Uterus (tissue), 4 donors: ENCODE measurements around the gene TOR2A. TPM values are rescaled to one million over a fixed set of nuclear protein-coding genes. Genes with fewer than 3 reads are reported as not detected.
A peak's percentile ranks its signal among the peaks of the same experiment; 100 is the strongest.

Experiments
- DNase-seq, 2 donors: peaks; one replicate each; pipeline ENCODE4 v3.0.0-alpha.2; 2019 to 2020
- H3K27ac ChIP-seq, 2 donors: fragments of 200-600 bp; sonication (generic); 1 replicate in 1 of 2; 2 replicates in 1 of 2; pipeline ENCODE4 v1.5.1; 2016 to 2018
- H3K27me3 ChIP-seq, 2 donors: fragments of 200-600 bp; sonication (generic); one replicate each; pipeline ENCODE4 v1.5.1; 2018 to 2019; ENCODE audit warnings: control low read depth in 1 of 2
- H3K36me3 ChIP-seq, 2 donors: fragments of 200-600 bp; sonication (generic); one replicate each; pipeline ENCODE4 v1.5.1; 2019; ENCODE audit warnings: control low read depth in 1 of 2
- H3K4me1 ChIP-seq, 2 donors: fragments of 200-600 bp; sonication (generic); one replicate each; pipeline ENCODE4 v1.5.1; 2018 to 2019; ENCODE audit warnings: control low read depth in 1 of 2
- H3K4me3 ChIP-seq, 2 donors: fragments of 200-600 bp; sonication (generic); 1 replicate in 1 of 2; 2 replicates in 1 of 2; pipeline ENCODE4 v1.5.1; 2018 to 2019; ENCODE audit warnings: mild to moderate bottlenecking in 1 of 2
- H3K9me3 ChIP-seq, 2 donors: fragments of 200-600 bp; sonication (generic); one replicate each; pipeline ENCODE4 v1.5.1; 2019; ENCODE audit warnings: control low read depth in 1 of 2
- POLR2A ChIP-seq, 2 donors: fragments of 450-650 bp; IDR thresholded peaks; one replicate each; pipeline ENCODE4 v1.6.1; 2016; ENCODE audit warnings: antibody characterized with exemption in 2 of 2, mild to moderate bottlenecking in 1 of 2, moderate library complexity in 1 of 2
- intact Hi-C: fragments of 100-400 bp; cut with DNase I; formaldehyde crosslinking; loops from one replicate; pipeline ENCODE4 v1.15.1; 2023; ENCODE audit warnings: low total_unique reads
- total RNA-seq, 4 donors: library from RNA; depleted of rRNA in 3 of 4; stranded (reverse); fragments of >200 nt in 3 of 4; gene quantifications; one replicate each; pipeline versions ENCODE4 v1.1.0 to v1.2.4, GENCODE V29; 2014 to 2023
- TF ChIP-seq, protein P1 (sequence below), 4 experiments: fragments of 200-600 bp in 2 of 4; fragments of 450-650 bp in 2 of 4; sonication (generic) in 2 of 4; IDR thresholded peaks; one replicate each; pipeline ENCODE4 v1.5.1; 2016 to 2019; ENCODE audit warnings: antibody characterized with exemption in 4 of 4, mild to moderate bottlenecking in 2 of 4, moderate library complexity in 1 of 4
- donor health status: DM: yes; HTN: yes; CAD: no.

The TOR2A gene
- total RNA-seq, 4 donors from 2014 or later = 2.0 to 73.8 (median 7.0) TPM

DNA sequence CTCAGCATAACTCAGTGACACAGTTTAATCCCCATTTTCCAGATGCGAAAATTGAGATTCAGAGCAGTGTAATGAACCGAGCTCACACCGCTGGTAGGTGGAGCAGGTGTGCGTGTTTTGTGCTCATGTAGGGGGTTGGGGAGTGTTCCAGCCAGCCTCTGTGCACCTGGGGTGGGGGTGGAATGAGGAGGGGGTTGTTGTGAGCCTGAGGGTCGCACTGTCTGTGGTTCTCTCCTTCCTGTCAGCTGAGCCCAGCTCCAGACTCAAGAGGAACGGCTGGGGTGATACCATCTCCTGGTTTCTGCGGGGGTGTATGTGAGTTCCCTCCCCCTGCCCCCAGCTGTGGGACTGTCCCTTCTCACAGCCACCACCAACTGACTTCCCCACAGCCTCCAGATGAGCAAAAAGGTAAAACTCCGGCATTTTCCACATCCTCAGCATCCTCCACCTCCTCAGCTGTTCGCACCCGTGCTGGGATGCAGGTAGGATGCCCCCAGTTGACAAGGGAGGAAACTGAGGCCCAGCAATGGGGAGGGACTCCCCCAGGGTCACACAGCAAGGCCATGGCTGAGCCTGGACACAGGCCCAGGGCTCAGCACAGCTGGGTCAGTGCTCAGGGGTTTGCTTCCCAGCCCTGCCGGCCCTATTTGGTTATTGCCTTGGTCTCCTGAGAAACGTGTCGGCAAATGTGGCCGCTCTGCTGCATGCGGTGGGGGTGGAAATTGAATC is 41.3 kb upstream of the TOR2A start:
- Histone ChIP-seq H3K27me3 (no peaks in the 10 kb centered on the region), H3K4me3 (no peak overlapping the region), H3K9me3 (no peaks in the 10 kb centered on the region), H3K36me3 (no peaks in the 10 kb centered on the region), H3K27ac (no peak overlapping the region), H3K4me1 (no peaks in the 10 kb centered on the region)
- TF ChIP-seq, protein P1, sequence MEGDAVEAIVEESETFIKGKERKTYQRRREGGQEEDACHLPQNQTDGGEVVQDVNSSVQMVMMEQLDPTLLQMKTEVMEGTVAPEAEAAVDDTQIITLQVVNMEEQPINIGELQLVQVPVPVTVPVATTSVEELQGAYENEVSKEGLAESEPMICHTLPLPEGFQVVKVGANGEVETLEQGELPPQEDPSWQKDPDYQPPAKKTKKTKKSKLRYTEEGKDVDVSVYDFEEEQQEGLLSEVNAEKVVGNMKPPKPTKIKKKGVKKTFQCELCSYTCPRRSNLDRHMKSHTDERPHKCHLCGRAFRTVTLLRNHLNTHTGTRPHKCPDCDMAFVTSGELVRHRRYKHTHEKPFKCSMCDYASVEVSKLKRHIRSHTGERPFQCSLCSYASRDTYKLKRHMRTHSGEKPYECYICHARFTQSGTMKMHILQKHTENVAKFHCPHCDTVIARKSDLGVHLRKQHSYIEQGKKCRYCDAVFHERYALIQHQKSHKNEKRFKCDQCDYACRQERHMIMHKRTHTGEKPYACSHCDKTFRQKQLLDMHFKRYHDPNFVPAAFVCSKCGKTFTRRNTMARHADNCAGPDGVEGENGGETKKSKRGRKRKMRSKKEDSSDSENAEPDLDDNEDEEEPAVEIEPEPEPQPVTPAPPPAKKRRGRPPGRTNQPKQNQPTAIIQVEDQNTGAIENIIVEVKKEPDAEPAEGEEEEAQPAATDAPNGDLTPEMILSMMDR (IDR thresholded peaks at IDR 0.05) = no peak
- TF ChIP-seq POLR2A (IDR thresholded peaks at IDR 0.05) = no peak
- intact Hi-C loops = no loop called here
- DNase-seq = no peak

DNA sequence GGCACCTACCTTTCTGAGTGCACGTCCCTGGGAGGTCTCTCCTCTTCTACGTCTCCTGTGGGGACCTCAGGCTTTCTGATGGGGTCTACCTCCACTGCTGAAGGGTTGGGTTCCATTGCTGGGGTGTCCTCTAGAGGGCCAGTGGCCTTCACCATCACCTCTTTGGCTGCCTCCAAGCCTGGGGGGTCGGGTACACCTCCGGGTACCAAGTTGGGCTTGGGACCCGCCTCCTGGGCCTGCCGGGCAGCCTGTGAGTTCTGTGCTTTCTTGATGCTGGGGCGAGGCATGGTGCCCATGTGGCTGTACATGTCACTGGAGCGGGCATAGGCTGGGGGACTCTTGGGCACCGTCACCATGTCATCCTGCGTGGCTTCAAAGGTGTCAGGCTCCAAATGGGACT is 38.9 kb upstream of the TOR2A start:
- no peak for DNase-seq
- no peaks in the 10 kb centered on the region for H3K36me3 ChIP-seq
- H3K4me1 ChIP-seq = peaks cover 0 to 5% of the 10 kb centered on the region in 2 donors
- H3K4me3 ChIP-seq = no peak overlapping the region
- intact Hi-C loops = no loop called here
- TF ChIP-seq, protein P1 (IDR thresholded peaks at IDR 0.05) = no peak
- no peak for TF ChIP-seq POLR2A (IDR thresholded peaks at IDR 0.05)
- no peaks in the 10 kb centered on the region for H3K9me3 ChIP-seq
- H3K27me3 ChIP-seq = no peaks in the 10 kb centered on the region
- no peak overlapping the region for H3K27ac ChIP-seq

DNA sequence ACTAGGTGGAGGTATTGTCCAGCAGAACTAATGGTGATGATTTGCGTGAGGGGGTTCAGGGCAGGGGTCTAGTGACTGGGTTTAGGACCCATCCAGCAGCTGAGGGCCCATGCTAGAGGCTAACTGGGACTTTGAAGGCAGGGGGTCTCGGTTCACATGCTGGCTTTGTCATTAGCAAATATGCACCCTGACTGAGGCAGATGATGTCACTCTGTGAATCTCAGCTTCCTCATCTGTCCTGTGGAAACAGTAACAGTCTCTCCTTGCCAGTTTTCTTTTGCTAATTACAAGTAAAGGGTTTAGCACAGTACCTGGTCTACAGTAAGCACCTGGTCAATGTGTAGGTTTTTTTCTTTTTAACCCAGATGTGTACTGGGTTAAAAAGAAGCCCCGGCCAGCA is 38.2 kb upstream of the TOR2A start:
- Histone ChIP-seq H3K4me1 (peaks cover 0 to 5% of the 10 kb centered on the region in 2 donors), H3K27me3 (no peaks in the 10 kb centered on the region), H3K27ac (no peak overlapping the region), H3K4me3 (no peak overlapping the region), H3K9me3 (no peaks in the 10 kb centered on the region), H3K36me3 (no peaks in the 10 kb centered on the region)
- TF ChIP-seq, protein P1 (IDR thresholded peaks at IDR 0.05) = no peak
- TF ChIP-seq POLR2A (IDR thresholded peaks at IDR 0.05) = no peak
- intact Hi-C loops = no loop called here
- DNase-seq = no peak

DNA sequence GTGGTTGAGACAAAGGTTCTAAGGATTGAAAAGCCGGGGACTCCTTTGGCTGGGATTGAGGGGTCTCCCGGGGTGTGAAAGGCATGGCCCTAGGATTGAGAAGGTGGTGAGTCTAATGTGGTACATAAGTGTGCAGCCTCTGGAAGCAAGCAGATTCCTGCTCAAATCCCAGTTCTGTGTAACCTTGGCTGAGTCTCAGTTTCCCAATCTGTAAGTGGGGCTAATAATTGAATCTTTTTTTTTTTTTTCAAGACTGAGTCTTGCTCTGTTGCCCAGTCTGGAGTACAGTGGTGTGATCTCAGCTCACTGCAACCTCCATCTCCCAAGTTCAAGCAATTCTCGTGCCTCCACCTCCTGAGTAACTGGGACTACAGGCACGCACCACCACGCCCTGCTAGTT is 37.5 kb upstream of the TOR2A start:
- Histone ChIP-seq H3K9me3 (no peaks in the 10 kb centered on the region), H3K4me1 (peaks cover 0 to 5% of the 10 kb centered on the region in 2 donors), H3K27ac (no peak overlapping the region), H3K36me3 (no peaks in the 10 kb centered on the region), H3K4me3 (no peak overlapping the region), H3K27me3 (no peaks in the 10 kb centered on the region)
- no peak for DNase-seq
- no peak for TF ChIP-seq POLR2A (IDR thresholded peaks at IDR 0.05)
- TF ChIP-seq, protein P1 (IDR thresholded peaks at IDR 0.05) = no peak
- intact Hi-C loops = no loop called here

DNA sequence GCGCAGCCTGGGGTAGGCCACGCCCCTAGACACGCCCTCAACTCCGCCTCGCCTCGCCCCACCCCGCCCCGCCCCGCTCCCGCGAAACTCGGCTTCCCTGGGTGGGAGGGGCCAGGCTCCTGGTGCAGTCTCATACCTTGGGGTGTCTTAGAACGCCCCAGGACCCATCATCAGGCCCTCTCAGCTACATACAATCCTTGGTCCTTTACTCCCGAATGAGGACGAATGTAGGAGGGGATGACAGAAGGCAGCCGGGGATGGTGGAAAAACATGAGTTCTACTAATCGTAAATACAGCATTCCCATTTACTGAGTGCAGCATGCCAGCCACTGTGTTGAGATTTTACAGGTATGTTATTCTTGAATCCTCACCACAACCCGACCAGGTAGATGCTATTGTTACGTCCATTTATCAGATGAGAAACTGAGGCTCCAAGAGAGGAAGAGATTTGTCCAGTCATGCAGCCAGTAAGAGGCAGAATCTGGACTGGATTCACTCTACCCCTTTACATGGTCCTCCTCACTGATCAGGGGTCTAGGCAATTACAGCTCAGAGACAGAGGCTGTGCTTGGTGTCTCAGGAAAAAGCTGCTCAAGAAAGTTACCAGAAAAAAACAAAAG is 36.6 kb upstream of the TOR2A start:
- H3K27me3 ChIP-seq = no peaks in the 10 kb centered on the region
- H3K9me3 ChIP-seq = no peaks in the 10 kb centered on the region
- intact Hi-C loops = no loop called here
- DNase-seq = no peak
- H3K27ac ChIP-seq = peak overlapping the region; percentile 65 to 68
- H3K4me3 ChIP-seq = peak overlapping the region; percentile 42 to 46
- no peaks in the 10 kb centered on the region for H3K36me3 ChIP-seq
- no peak for TF ChIP-seq POLR2A (IDR thresholded peaks at IDR 0.05)
- TF ChIP-seq, protein P1 (IDR thresholded peaks at IDR 0.05) = no peak
- H3K4me1 ChIP-seq = peaks cover 0 to 10% of the 10 kb centered on the region in 2 donors
